Transverse colon (tissue), 4 donors: ENCODE measurements around the gene ABCC9.

Experiments
- CTCF ChIP-seq, 5 experiments: fragments of 200-600 bp in 3 of 5; fragments of 450-650 bp in 2 of 5; sonication (generic) in 3 of 5; IDR thresholded peaks; 1 replicate in 2 of 5; 2 replicates in 3 of 5; pipeline ENCODE4 v1.5.1; 2016 to 2017; ENCODE audit warnings: antibody characterized with exemption in 5 of 5, inconsistent platforms in 3 of 5, mild to moderate bottlenecking in 2 of 5, moderate library complexity in 1 of 5
- EP300 ChIP-seq: sonication (generic); formaldehyde crosslinking; IDR thresholded peaks from one replicate; pipeline ENCODE4 v1.6.1; 2017; ENCODE audit warnings: antibody characterized with exemption, low read depth
- POLR2A ChIP-seq: fragments of 450-650 bp; IDR thresholded peaks from one replicate; pipeline ENCODE4 v1.6.1; 2016; ENCODE audit warnings: antibody characterized with exemption, mild to moderate bottlenecking, moderate library complexity
- POLR2AphosphoS5 ChIP-seq, 3 donors: sonication (generic); formaldehyde crosslinking; IDR thresholded peaks; one replicate each; pipeline ENCODE4 v1.6.1; 2016; ENCODE audit warnings: antibody characterized with exemption in 3 of 3

- no peak for TF ChIP-seq CTCF (IDR thresholded peaks at IDR 0.05)
- no peak for TF ChIP-seq POLR2AphosphoS5 (IDR thresholded peaks at IDR 0.05)
- TF ChIP-seq POLR2A: no peak
- TF ChIP-seq EP300: no peak
Measured at GRCh38 chr12:21879312-21879711, 61.9 kb downstream of the ABCC9 start.
